WI38 (cell line): ENCODE data around the gene CNDP2.

Source experiments
- H3K4me3 ChIP-seq: 2 replicates; pipeline ENCODE4 v1.5.1; 2011; ENCODE audit warnings: low read depth, mild to moderate bottlenecking, control low read depth, low read length
- TF ChIP-seq, protein P1 (sequence below): IDR thresholded peaks from 2 replicates; pipeline ENCODE4 v1.5.1; 2012; ENCODE audit warnings: low read depth, mild to moderate bottlenecking, control low read depth, low read length

The CNDP2 gene

DNA sequence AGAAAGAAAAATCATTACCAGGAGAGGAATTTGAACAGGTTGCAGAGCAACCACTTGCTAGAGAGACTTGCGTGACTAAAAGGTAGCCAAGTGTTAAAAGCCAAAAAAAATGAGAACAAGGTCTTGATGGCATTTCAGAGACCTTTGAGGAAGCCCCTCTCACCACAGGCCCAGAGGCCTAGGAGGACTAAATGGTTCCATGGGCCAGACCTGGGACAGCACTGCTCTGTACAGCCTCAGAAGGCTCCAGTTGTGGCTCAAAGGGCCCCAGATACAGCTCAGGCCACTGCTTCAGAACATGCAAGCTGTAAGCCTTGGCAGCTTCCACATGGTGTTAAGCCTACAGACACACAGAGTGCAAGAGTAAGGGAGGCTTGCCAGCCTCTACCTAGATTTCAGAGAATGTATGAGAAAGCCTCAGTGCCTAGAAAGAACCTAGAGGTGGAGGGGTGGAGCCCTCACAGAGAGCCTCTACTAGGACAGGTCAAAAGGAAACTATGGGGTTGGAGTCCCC is 53.5 kb downstream of the CNDP2 start:
- TF ChIP-seq, protein P1, sequence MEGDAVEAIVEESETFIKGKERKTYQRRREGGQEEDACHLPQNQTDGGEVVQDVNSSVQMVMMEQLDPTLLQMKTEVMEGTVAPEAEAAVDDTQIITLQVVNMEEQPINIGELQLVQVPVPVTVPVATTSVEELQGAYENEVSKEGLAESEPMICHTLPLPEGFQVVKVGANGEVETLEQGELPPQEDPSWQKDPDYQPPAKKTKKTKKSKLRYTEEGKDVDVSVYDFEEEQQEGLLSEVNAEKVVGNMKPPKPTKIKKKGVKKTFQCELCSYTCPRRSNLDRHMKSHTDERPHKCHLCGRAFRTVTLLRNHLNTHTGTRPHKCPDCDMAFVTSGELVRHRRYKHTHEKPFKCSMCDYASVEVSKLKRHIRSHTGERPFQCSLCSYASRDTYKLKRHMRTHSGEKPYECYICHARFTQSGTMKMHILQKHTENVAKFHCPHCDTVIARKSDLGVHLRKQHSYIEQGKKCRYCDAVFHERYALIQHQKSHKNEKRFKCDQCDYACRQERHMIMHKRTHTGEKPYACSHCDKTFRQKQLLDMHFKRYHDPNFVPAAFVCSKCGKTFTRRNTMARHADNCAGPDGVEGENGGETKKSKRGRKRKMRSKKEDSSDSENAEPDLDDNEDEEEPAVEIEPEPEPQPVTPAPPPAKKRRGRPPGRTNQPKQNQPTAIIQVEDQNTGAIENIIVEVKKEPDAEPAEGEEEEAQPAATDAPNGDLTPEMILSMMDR: no peak
- H3K4me3 ChIP-seq: no peak overlapping the region

DNA sequence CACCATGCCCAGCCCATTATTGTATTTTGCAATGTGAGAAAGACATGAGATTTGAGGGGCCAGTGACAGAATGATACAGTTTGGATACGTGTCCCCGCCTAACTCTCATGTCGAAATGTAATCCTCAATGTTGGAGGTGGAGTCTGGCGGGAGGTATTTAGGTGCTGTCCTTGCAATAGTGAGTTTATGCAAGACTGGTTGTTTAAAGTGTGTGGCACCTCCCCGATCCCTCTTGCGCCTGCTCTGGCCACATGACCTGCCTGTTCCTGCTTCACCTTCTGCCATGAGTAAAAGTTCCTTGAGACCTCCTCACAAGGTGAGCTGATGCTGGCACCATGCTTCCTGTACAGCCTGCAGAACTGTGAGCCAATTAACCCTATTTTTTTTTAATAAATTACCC is 54.7 kb downstream of the CNDP2 start:
- H3K4me3 ChIP-seq: no peak overlapping the region
- TF ChIP-seq, protein P1: no peak

DNA sequence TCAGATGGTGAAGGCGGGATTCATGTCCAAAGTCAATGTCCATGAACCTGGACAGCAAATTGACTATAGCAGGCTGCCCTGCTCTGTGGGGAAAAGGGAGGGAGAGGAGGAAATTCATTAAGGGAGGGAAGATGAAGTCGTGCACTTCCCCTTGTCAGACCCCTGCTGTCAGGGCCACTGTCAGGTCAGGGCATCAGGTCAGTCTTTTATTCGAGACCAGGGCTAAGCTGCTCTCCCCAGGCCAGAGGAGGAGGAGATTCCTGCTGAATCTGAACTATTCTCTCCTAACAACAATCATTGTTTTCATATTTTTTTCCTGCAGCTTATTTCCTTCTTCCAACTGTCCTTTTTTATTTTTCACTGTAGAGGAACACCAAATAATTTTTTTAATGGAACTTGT is 55.3 kb downstream of the CNDP2 start:
- no peak overlapping the region for H3K4me3 ChIP-seq
- TF ChIP-seq, protein P1: no peak

DNA sequence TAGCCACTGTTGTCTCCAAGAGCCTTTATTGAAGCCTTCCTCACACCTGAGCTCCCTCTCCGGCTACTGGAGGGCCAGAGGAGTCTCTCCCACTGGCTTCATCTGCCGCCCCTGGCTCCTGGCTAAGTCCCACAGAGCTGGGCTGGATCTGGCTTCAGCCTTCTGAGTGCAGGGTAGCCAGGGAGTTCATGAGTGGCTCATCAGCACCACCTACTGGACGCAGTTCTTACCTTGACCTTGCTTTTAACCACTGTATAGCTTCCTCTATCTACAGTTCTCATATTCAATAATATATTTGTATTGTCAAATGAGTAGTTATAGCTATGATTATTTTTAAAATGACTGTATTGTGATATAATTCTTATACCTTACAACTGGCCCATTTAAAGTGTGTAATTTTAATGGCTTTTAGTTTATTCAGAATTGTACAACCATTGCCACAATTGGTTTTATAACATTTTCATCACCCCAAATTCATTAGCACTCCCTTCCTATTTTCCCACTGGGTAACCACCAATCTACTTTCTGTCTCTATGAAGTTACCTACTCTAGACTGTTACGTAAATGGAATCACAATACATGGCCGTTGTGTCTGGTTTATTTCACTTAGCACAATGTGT is 55.9 kb downstream of the CNDP2 start:
- H3K4me3 ChIP-seq: no peak overlapping the region
- TF ChIP-seq, protein P1: peak; percentile 82

DNA sequence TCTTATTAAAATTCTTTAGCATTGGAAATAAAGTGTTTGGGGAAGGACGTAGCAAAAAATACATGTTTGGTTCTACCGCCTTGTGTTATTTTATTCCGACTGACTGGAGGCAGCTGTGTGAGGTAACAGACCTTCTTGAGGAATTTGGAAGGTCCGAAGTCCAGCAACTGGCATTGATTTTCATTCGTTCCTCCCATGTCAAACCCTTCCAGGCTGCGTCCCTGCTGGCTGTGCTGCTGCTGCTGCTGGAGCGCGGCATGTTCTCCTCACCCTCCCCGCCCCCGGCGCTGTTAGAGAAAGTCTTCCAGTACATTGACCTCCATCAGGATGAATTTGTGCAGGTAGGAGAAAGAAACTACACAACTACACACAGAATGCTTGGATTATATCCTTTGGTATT is 60.0 kb downstream of the CNDP2 start:
- H3K4me3 ChIP-seq: no peak overlapping the region
- TF ChIP-seq, protein P1: no peak

DNA sequence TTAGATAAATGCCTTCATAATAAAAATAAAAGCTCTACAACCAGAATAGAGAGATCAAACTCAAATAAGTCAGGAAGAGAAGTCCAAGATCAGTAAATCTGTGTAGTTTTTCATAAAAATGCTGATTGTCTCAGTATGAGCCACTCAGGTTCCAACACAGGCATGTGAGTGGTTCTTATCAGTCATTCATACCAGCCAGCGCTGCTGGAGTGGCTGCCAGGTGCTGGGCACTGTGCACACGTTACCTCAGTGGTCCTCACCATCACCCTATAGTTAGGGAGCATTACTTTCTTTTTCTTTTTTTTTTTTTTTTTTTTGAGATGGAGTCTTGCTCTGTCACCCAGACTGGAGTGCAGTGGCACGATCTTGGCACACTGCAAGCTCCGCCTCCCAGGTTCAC is 61.9 kb downstream of the CNDP2 start:
- TF ChIP-seq, protein P1: no peak
- H3K4me3 ChIP-seq: no peak overlapping the region

DNA sequence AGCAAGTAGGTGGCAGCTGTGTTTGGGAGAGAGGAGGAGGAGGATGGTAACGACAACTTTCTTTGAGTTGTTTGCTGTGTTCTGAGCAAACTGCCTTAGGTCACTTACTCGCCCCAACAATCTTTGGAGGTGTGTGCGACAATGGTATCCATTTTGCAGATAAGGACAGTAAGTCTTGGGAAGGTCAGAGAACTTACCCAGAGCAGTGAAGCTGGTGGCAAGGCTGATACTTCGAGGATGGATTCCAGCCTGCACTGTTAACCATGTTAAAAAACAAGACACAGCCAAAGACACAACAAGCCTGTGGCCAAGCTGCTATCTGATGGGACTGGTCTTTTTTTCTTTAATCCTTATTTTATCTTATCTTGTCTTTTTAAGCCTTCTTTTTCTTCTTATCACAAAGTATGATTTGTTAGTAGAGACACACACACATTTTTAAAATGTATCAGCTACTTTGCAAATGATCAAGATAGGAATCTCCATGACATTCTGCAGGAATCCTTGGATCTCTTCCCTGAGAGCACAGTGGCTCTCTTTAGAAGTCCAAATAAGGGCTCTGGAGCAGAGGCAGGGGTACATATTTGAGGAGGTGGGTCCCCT is 66.1 kb downstream of the CNDP2 start:
- TF ChIP-seq, protein P1: no peak
- H3K4me3 ChIP-seq: no peak overlapping the region
